ENCODE measurements around the gene VWA1.
"Not testable (repeated sequence)": the region's sequence is repeated elsewhere in the genome, so short reads cannot be mapped to it uniquely, and the experiment has no call there.

Gene VWA1

GRCh38 chr1:1399872-1400575 lies 35.5 kb upstream of the VWA1 start:
- DNase-seq (ENCODE audit: low spot score) (no peak), ATAC-seq (ENCODE audit: low read depth) (no peak)
- H3K27ac ChIP-seq (ENCODE audit: poor library complexity, severe bottlenecking): peak overlapping the region; percentile 66

DNA sequence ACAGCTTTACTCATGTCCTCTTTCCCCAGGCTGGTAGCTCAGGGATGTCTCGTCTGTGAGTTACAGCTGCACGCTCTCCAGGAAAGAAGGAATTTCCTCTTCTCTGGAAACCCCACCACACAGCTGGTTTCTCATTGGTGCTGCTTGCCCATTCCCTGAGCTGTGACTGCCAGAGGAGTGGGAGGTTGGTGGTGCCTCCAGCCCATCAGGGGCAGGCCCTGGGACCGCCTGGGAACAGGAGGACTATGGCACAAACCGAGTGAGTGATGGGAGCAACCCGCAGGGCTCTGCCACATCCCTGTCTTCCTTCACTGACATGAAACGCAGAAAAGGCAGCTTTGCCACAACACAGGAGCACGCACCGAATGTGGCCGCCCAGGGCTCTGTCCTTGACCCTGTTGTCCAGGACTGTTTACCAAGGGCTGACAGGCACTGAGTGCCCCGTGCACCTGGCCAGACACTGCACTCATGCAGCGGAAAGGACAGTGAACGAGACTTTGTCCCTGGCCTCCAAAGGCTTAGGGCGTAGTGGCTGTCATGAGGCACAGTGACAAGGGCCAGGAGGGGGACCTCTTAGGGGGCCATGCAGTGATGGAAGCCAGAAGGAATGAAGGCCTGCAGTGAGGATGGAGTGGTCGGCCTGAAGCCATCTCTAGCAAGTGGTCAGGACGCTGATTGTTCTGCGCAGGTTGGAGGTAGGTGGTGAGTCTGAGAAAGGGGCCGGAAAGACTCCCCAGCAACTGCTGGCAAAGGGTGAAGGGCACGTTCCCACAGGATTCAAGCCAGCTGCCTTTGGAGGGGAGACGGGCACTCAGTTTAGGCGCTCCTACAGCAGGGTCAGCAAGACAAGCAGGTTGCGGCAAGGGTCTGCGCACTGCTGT lies 34.7 kb upstream of the VWA1 start:
- peaks cover 6% of the 10 kb centered on the region for H3K4me1 ChIP-seq (ENCODE audit: insufficient read depth, poor library complexity, severe bottlenecking)
- peaks cover 64% of the 10 kb centered on the region for H3K36me3 ChIP-seq (ENCODE audit: low read depth)
- DNase-seq (ENCODE audit: low spot score): no peak
- H3K27ac ChIP-seq (ENCODE audit: poor library complexity, severe bottlenecking): peak overlapping the region; percentile 66
- H3K9me3 ChIP-seq (ENCODE audit: severe bottlenecking): no peaks in the 10 kb centered on the region
- ATAC-seq (ENCODE audit: low read depth): no peak
- H3K4me3 ChIP-seq (ENCODE audit: severe bottlenecking): peak overlapping the region; percentile 73
- H3K27me3 ChIP-seq (ENCODE audit: insufficient read depth, poor library complexity, severe bottlenecking): no peaks in the 10 kb centered on the region
- TF ChIP-seq CTCF (IDR thresholded peaks at IDR 0.05; ENCODE audit: poor library complexity, severe bottlenecking): no peak

More at GRCh38 chr1:1399872-1400575, 35.5 kb upstream of the VWA1 start:
- Histone ChIP-seq H3K9me3 (ENCODE audit: severe bottlenecking) (no peaks in the 10 kb centered on the region), H3K27me3 (ENCODE audit: insufficient read depth, poor library complexity, severe bottlenecking) (no peaks in the 10 kb centered on the region), H3K4me1 (ENCODE audit: insufficient read depth, poor library complexity, severe bottlenecking) (peaks cover 4% of the 10 kb centered on the region), H3K4me3 (ENCODE audit: severe bottlenecking) (peak overlapping the region; percentile 73), H3K36me3 (ENCODE audit: low read depth) (peaks cover 64% of the 10 kb centered on the region)
- TF ChIP-seq CTCF (IDR thresholded peaks at IDR 0.05; ENCODE audit: poor library complexity, severe bottlenecking): peak; percentile 1

DNA sequence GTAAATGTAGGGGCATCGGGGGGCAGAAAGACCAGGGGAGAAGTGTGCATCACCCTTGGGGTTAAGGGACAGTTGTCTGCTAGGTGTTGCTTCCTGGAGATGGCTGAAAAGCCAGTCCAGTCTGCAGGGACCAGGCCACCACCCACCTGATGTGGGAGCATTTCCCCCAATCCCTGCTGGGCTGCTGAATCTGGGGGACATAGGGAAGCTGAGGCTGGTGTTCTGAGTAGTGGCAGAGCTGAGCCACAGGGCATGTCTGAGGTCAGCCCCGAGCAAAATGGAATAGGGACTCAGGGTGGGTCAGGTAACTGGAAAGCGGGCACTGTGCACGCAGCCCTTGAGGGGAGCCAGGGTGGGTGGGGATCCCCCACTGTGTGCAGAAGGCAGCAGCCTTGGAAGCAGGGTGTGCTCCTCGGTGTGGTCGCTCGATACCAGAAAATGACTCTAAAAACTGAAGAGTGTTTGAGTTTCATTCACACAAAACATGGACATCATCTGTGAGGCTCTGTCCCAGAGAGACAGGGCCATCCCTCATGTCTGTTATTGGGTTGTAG lies 34.0 kb upstream of the VWA1 start:
- Histone ChIP-seq H3K27ac (ENCODE audit: poor library complexity, severe bottlenecking) (no peak overlapping the region), H3K27me3 (ENCODE audit: insufficient read depth, poor library complexity, severe bottlenecking) (no peaks in the 10 kb centered on the region), H3K4me3 (ENCODE audit: severe bottlenecking) (no peak overlapping the region), H3K36me3 (ENCODE audit: low read depth) (peaks cover 63% of the 10 kb centered on the region), H3K9me3 (ENCODE audit: severe bottlenecking) (no peaks in the 10 kb centered on the region), H3K4me1 (ENCODE audit: insufficient read depth, poor library complexity, severe bottlenecking) (peaks cover 10% of the 10 kb centered on the region)
- TF ChIP-seq CTCF (IDR thresholded peaks at IDR 0.05; ENCODE audit: poor library complexity, severe bottlenecking): no peak
- DNase-seq (ENCODE audit: low spot score): no peak
- no peak for ATAC-seq (ENCODE audit: low read depth)

DNA sequence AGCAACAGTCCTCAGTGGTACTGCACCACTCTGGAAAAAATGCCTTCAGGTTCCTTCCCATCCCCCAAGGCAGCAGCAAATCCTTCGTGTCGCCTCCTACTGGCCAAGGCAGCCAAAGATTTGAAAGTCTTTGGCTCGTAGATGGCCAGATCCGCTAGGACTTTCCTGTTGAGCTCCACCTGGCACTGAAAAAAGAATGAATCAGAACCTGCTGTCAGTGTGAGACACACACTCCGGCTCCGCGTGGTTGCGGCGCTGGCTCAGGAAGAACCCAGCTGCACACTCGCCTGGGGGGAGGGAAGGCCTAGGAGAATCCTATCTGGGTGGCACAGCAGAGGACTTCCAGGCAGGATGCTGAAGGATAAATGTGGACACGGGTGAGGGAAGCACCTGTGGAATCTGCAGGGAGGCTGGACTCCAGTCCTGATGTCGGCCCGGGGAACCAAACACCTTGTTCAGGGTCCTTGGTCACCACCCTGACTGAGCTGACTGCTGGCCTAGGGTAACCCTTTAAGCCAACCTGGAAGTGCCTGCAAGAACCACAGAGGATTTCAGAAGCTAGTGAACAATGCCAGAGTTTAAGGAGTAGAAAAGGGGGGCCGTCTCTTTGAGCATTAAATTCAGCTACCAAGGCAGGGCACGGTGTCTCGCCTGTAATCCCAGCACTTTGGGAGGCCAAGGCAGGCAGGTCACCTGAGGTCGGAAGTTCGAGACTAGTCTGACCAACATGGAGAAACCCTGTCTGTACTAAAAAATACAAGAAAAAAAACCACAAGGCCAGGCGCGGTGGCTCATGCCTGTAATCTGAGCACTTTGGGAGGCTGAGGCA lies 33.2 kb upstream of the VWA1 start:
- Histone ChIP-seq H3K9me3 (ENCODE audit: severe bottlenecking) (no peaks in the 10 kb centered on the region), H3K36me3 (ENCODE audit: low read depth) (peaks cover 55% of the 10 kb centered on the region), H3K27me3 (ENCODE audit: insufficient read depth, poor library complexity, severe bottlenecking) (no peaks in the 10 kb centered on the region), H3K4me3 (ENCODE audit: severe bottlenecking) (no peak overlapping the region), H3K4me1 (ENCODE audit: insufficient read depth, poor library complexity, severe bottlenecking) (peaks cover 10% of the 10 kb centered on the region), H3K27ac (ENCODE audit: poor library complexity, severe bottlenecking) (peak overlapping the region; percentile 6)
- ATAC-seq (ENCODE audit: low read depth): no peak
- peak; percentile 52 for TF ChIP-seq CTCF (IDR thresholded peaks at IDR 0.05; ENCODE audit: poor library complexity, severe bottlenecking)
- DNase-seq (ENCODE audit: low spot score): no peak

DNA sequence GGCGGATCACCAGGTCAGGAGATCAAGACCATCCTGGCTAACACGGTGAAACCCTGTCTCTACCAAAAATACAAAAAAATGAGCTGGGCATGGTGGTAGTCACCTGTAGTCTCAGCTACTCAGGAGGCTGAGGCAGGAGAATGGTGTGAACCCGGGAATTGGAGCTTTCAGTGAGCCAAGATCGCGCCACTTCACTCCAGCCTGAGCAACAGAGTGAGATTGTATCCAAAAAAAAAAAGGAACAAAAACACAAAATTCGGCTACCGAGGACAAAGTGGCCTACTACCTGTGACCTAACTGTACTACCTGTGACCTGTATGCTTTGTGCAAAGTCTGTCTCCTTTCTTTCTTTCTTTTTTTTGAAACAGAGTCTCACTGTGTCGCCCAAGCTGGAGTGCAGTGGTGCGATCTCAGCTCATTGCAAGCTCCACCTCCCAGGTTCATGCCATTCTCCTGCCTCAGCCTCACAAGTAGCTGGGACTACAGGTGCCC lies 32.5 kb upstream of the VWA1 start:
- Histone ChIP-seq H3K36me3 (ENCODE audit: low read depth) (peaks cover 50% of the 10 kb centered on the region), H3K4me1 (ENCODE audit: insufficient read depth, poor library complexity, severe bottlenecking) (peaks cover 11% of the 10 kb centered on the region)
- H3K27me3 ChIP-seq (ENCODE audit: insufficient read depth, poor library complexity, severe bottlenecking); H3K4me3 ChIP-seq (ENCODE audit: severe bottlenecking); DNase-seq (ENCODE audit: low spot score); H3K27ac ChIP-seq (ENCODE audit: poor library complexity, severe bottlenecking); H3K9me3 ChIP-seq (ENCODE audit: severe bottlenecking); ATAC-seq (ENCODE audit: low read depth): not testable (repeated sequence)

Data from RWPE2 (cell line).